Measurements from ENCODE around the gene GAL3ST2. TPM values are rescaled to one million over a fixed set of nuclear protein-coding genes. Genes with fewer than 3 reads are reported as not detected.

The GAL3ST2 gene
- total RNA-seq, 4 donors from 2014 or later: 0.21 to 0.29 TPM; not detected in 2

- H3K27ac ChIP-seq: no peak overlapping the region
- H3K27me3 ChIP-seq: peaks cover 0 to 4% of the 10 kb centered on the region in 2 donors
- no peaks in the 10 kb centered on the region for H3K4me1 ChIP-seq
- H3K36me3 ChIP-seq: no peaks in the 10 kb centered on the region
- TF ChIP-seq POLR2A (IDR thresholded peaks at IDR 0.05) (no peak), CTCF (IDR thresholded peaks at IDR 0.05) (no peak)
- no peaks in the 10 kb centered on the region for H3K9me3 ChIP-seq
- H3K4me3 ChIP-seq: no peak overlapping the region
- intact Hi-C loops (cut with DNase I; ENCODE audit: low total_unique reads): no loop called here
- no peak for DNase-seq
Observed at GRCh38 chr2:241770185-241770935, 6.3 kb upstream of the GAL3ST2 start.

- Histone ChIP-seq H3K27me3 (peaks cover 0 to 4% of the 10 kb centered on the region in 2 donors), H3K4me1 (no peaks in the 10 kb centered on the region), H3K4me3 (no peak overlapping the region), H3K9me3 (no peaks in the 10 kb centered on the region), H3K36me3 (no peaks in the 10 kb centered on the region), H3K27ac (no peak overlapping the region)
- TF ChIP-seq POLR2A (IDR thresholded peaks at IDR 0.05) (no peak), CTCF (IDR thresholded peaks at IDR 0.05) (no peak)
- no peak for DNase-seq
- intact Hi-C loops (cut with DNase I; ENCODE audit: low total_unique reads): no loop called here
Observed at GRCh38 chr2:241770936-241771285, 5.7 kb upstream of the GAL3ST2 start.

GRCh38 chr2:241771286-241772062 lies 5.1 kb upstream of the GAL3ST2 start:
- no peaks in the 10 kb centered on the region for H3K9me3 ChIP-seq
- H3K4me1 ChIP-seq: no peaks in the 10 kb centered on the region
- H3K36me3 ChIP-seq: no peaks in the 10 kb centered on the region
- H3K4me3 ChIP-seq: no peak overlapping the region
- intact Hi-C loops (cut with DNase I; ENCODE audit: low total_unique reads): no loop called here
- TF ChIP-seq POLR2A (IDR thresholded peaks at IDR 0.05) (no peak), CTCF (IDR thresholded peaks at IDR 0.05) (no peak)
- peak; percentile 63 to 81 for DNase-seq
- peak overlapping the region in 1 of 2 donors; percentile 8 for H3K27ac ChIP-seq
- H3K27me3 ChIP-seq: peaks cover 0 to 4% of the 10 kb centered on the region in 2 donors

GRCh38 chr2:241772063-241772499 lies 4.5 kb upstream of the GAL3ST2 start:
- no peaks in the 10 kb centered on the region for H3K9me3 ChIP-seq
- H3K27ac ChIP-seq: peak overlapping the region in 1 of 2 donors; percentile 8
- peaks cover 0 to 4% of the 10 kb centered on the region in 2 donors for H3K27me3 ChIP-seq
- no peak for DNase-seq
- intact Hi-C loops (cut with DNase I; ENCODE audit: low total_unique reads): no loop called here
- H3K36me3 ChIP-seq: no peaks in the 10 kb centered on the region
- TF ChIP-seq POLR2A (IDR thresholded peaks at IDR 0.05) (no peak), CTCF (IDR thresholded peaks at IDR 0.05) (no peak)
- H3K4me1 ChIP-seq: no peaks in the 10 kb centered on the region
- H3K4me3 ChIP-seq: no peak overlapping the region

All from uterus (tissue), 4 donors.